Endothelial cell of umbilical vein (primary cell): ENCODE measurements around the gene SORCS2.

Experiments
- EZH2 ChIP-seq: IDR thresholded peaks from 2 replicates; pipeline ENCODE4 v1.6.1; 2012; ENCODE audit warnings: borderline replicate concordance, low read depth, mild to moderate bottlenecking, moderate library complexity, low read length, inconsistent platforms; ENCODE audit not compliant: severe bottlenecking
- TF ChIP-seq, protein P1 (sequence below), 2 donors: IDR thresholded peaks; 1 replicate in 1 of 2; 2 replicates in 1 of 2; pipeline ENCODE4 v1.5.1; 2011; ENCODE audit warnings: low read length in 2 of 2, mild to moderate bottlenecking in 2 of 2, moderate library complexity in 2 of 2, control low read depth in 1 of 2, inconsistent platforms in 1 of 2, low read depth in 1 of 2; ENCODE audit not compliant: insufficient read depth in 1 of 2; ENCODE audit errors: extremely low read depth in 1 of 2

GRCh38 chr4:7327341-7327885 is 135.1 kb downstream of the SORCS2 start:
- TF ChIP-seq, protein P1, sequence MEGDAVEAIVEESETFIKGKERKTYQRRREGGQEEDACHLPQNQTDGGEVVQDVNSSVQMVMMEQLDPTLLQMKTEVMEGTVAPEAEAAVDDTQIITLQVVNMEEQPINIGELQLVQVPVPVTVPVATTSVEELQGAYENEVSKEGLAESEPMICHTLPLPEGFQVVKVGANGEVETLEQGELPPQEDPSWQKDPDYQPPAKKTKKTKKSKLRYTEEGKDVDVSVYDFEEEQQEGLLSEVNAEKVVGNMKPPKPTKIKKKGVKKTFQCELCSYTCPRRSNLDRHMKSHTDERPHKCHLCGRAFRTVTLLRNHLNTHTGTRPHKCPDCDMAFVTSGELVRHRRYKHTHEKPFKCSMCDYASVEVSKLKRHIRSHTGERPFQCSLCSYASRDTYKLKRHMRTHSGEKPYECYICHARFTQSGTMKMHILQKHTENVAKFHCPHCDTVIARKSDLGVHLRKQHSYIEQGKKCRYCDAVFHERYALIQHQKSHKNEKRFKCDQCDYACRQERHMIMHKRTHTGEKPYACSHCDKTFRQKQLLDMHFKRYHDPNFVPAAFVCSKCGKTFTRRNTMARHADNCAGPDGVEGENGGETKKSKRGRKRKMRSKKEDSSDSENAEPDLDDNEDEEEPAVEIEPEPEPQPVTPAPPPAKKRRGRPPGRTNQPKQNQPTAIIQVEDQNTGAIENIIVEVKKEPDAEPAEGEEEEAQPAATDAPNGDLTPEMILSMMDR (IDR thresholded peaks at IDR 0.05; ENCODE audit: extremely low read depth in 1 of 2, insufficient read depth in 1 of 2, low read depth in 1 of 2, low read length in 2 of 2): no peak
- no peak for TF ChIP-seq EZH2
